SKM-1 treated with dmso at 0.1 percent for 144 hours (cell line): ENCODE data around the gene KCNQ2.

Source experiments
- DNase-seq: peaks from one replicate; lab custom pipeline; 2025; ENCODE audit not compliant: unreplicated experiment; lab: John Stamatoyannopoulos, UW

KCNQ2 gene

DNA sequence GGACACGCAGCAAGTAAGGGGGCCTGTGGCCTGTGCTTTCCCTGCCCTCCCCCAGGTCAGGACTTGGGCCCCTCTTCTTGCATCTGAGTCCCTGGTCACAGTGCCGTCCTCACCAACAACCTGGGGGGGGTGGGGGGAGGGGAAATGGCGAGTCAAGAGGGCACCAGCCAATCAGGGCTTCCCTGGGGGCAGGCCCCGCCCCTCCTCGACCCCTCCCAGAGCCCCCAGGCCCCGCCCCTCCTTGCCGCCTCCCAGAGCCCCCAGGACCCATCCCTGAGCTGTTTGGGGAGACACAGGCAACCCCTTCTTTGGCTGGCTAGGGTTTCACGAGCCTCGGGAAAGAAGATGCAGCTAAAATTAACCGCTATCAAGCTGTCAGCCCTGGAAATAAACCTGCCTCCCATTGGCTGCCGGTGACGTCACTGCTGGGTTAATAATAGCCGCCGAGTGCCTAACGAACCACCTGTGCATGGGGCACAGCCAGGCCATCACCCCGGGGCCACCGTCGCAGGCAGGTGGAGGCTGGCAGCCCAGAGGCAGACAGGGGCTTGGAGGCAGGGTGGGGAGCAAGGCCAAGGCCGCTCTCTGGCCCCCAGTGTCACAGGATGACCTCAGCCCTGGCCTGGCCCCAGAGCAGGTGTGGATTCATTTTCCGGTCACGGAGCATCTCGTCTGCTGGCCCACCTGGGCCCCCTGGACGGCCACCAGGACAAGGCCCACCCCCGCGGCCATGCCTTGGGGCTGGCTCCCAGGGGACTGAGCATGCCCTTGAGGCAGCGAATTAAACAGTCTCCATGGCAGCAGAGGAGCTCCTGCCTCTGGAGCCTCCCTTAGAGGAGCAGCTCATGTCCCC lies 29.6 kb upstream of the KCNQ2 start:
- DNase-seq: no peak

- no peak for DNase-seq
These were observed 28.7 kb upstream of the KCNQ2 start for GRCh38 chr20:63500902-63501817.

DNA sequence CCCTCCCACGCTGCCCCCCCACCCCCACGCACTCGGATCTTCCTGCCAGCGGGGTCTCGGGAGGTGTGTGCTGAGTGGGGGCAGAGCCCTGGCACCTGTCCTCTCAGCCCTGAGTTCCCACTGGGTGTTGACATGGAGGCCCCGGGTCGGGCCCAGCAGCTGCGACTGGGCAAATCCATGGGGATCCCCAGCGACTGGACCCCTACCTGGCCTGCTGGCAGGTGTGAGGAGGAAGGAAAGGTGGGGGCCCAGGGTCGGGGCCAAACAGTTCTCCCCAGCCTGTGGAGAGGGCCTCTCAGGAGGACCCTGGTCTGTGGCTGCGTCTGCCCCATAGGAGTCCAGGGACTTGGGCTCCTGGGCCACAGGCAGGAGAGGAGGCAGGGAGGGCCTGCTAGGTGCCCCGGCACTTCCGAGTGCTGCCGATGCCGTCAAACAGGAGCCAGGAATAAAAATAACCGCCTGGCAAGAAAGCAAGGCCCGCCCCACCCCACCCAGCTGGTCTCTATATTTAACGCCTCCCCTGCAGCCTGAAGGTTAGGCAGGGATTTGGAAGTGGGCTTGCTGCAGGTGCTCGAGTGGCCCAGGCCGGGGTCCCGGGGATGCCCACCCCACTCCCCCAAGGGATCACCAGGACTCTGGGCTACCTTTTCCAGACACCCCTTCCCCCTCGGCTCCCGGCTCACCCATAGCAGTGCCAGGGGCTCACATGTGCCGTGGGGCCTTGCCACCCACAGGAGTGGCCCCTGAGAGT lies 27.9 kb upstream of the KCNQ2 start:
- DNase-seq: no peak

GRCh38 chr20:63499338-63499969 lies 27.0 kb upstream of the KCNQ2 start:
- no peak for DNase-seq

- DNase-seq: peak; percentile 12
These were observed 26.5 kb upstream of the KCNQ2 start, which contains the start of gene EEF1A2 for GRCh38 chr20:63498960-63499337. EEF1A2 (minus strand) TSS chr20:63499083; CDS start chr20:63497763, 1,320 bp downstream.

DNA sequence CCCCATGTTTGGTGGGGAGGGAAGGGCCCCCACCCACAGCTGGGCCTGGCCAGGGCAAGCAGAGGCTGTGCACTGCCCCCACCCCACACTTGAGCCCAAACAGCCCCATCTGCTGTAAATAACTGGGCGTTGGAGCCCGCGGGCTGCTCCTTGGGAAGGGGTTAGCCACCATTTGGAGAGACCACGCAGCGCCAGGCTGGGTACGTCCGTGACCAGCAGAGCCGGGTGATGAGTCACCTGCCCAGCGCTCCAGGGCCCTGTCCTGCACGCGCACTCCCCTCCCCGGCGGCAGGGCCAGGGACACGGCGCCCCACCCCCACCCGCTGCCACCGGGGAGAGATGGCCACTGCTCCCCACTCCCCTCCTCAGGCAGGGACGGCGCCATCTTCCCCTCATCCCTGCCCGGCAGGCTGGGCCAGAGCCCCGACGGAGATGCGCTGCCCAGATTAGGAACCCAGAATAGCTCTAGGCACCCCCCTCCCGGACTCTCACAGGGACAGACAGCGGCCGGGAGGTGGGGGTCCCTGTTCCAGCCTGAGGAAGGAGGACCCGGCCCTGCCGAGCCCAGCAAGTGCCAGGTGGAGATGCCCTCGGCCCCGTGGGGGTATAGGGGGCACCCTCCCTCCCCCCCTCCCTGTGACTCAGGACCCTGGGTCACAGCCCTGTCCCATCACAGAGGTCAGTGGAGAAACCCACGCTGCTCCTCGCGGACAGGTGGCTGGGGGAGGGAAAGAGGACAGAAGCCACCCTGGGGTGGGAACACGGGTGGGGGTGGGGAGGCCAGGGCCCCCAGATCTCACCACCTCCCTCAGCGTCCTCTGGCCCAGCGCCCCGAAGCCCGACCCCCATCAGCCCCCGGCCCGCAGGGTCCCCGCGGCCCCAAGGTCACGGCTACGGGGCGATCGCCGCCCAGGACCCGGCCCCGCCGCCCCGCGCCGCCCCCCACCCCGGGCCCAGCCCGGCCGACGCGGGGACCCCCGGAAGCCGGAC lies 25.8 kb upstream of the KCNQ2 start:
- DNase-seq: no peak

DNA sequence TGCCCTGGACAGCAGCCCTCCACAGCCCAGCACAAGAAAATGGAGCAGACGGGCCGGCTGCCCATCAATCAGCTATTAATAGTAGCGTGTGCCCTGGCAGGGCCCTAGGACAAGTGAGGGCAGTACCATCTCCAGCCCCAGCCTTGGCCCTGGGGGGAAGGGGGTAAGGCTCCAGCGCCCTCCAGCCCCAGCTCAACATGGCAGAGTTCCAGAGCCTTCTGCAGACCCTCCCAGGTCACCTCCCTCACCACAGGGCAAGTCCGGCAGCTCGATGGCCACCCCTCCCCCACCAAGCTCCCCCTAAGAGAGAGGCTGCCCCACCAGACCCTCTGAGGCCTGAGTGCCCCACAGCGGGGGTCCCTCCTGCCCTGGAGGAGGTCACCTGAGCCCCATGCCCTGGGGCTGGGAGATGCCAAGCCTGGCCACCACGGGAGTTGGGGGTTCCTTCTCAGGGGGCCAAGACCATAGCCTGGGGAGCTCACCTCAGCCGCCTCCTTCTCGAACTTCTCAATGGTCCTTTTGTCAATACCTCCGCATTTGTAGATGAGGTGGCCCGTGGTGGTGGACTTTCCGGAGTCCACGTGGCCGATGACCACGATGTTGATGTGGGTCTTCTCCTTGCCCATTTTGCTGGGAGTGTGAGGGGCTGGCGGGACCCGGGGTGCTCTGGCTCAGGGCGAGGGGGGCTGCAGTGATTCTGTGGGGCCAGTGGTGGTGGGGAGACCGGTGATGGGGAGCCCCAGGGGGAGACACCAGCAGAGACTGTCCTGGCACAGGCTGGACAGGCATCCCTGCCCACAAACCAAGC lies 24.9 kb upstream of the KCNQ2 start:
- no peak for DNase-seq

- DNase-seq: no peak
These were observed 24.2 kb upstream of the KCNQ2 start for GRCh38 chr20:63496596-63497120.

GRCh38 chr20:63495741-63496595 lies 23.5 kb upstream of the KCNQ2 start:
- no peak for DNase-seq

DNA sequence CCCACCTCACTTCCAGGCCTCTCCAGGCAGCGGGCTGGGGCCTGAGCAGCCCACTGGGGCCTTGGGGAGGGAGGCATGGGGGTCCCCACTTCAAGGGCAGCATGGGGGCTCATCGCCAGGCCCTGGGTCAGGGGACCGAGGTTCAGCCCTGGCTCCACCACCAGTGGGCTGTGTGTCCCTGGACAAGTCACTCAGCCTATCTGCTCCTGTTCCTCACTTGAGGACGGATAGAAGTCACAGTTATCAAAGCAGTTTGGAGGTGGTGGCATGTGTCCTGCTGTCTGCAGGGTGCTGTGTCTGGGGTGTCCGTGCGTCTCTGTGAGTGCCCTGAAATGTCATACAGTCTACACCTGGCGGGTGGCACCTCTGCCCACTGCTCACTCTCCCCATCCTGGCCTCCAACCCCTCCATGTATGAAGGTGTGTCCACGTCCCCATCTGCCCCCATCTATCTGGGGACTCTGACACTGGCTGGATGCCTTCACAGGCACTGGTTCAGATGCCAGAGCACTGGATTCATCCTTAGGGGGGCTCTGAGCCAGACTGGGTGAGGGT lies 22.8 kb upstream of the KCNQ2 start:
- DNase-seq: no peak

DNA sequence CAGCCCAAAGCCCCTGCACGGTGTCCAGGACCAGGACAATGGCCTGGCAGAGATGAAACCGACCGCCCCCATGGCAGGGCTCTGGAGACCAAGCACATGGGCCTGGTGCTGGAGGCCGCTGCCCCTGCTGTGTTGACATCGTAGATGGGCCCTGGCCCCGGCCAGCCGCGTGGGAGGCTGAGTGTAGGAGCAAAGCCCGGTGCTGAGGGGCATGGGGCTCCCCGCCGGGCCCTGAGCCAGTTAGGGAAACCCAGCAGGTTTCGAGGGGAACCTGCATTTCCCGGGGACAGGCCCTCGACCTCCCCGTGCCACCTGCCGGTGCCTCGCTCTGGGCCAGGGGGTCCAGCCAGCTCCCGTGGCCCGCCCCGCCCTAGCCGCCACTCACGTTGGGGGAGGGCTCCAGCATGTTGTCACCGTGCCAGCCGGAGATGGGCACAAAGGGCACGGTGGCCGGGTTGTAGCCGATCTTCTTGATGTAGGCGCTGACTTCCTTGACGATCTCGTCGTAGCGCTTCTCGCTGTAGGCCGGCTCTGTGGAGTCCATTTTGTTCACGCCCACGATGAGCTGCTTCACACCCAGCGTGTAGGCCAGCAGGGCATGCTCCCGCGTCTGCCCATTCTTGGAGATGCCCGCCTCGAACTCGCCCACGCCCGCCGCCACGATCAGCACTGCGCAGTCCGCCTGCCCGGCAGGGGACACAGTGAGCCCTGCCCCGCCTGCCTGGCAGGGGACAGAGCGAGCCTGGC lies 22.1 kb upstream of the KCNQ2 start:
- DNase-seq: no peak

- DNase-seq: no peak
These were observed 21.6 kb upstream of the KCNQ2 start for GRCh38 chr20:63494084-63494419.

- DNase-seq: no peak
These were observed 21.1 kb upstream of the KCNQ2 start for GRCh38 chr20:63493563-63494020.

DNA sequence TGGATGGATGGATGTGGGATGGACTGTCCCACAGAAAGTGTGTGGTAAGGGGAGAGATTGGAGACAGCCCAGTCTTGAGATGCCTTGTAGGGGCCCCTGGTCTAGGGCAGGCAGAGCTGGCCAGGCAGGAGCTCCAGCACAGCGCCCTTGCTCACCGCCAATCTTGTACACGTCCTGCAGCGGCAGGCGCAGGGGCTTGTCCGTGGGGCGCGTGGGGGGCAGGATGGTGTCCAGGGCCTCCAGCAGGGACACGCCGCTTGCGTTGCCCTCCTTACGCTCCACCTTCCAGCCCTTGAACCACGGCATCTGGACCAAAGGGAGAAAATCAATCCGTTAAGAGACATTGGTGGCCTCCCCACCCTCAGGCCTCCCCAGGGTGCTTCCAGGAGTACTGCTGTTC lies 20.5 kb upstream of the KCNQ2 start:
- no peak for DNase-seq

DNA sequence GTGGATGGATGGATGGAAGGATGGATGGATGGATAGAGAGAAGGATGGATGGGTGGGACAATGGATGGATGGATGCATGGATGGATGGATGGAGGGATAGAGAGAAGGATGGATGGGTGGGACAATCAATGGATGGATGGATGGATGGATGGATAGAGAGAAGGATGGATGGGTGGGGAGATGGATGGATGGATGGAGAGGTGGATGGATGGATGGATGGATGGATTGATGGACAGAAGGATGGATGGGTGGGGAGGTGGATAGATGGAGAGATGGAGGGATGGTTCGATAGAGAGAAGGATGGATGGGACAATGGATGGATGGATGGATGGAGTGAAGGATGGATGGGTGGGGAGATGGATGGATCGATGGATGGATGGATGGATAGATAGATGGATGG lies 20.1 kb upstream of the KCNQ2 start:
- no peak for DNase-seq

- no peak for DNase-seq
These were observed 19.3 kb upstream of the KCNQ2 start for GRCh38 chr20:63491635-63492230.
